ENCODE results near the gene TJAP1.

TJAP1 gene

DNA sequence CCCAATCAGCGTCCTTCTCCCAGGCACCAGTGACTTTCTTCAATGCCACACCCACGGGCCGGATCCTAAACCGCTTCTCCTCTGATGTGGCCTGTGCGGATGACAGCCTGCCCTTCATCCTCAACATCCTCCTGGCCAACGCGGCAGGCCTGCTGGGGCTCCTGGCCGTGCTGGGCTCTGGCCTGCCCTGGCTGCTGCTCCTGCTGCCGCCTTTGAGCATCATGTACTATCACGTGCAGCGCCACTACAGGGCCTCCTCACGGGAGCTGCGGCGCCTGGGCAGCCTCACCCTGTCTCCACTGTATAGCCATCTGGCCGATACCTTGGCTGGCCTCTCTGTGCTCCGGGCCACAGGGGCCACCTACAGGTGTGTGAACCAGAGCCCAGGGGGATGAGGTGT, 31.8 kb upstream of the TJAP1 start:
- DNase-seq (ENCODE audit: low read depth): no peak
- TF ChIP-seq CTCF (conservative IDR thresholded peaks at IDR 0.05; ENCODE audit: low read depth, low read length): no peak
- no peak overlapping the region for H3K4me3 ChIP-seq (ENCODE audit: low read length)

GRCh38 chr6:43447604-43448003, 29.8 kb upstream of the TJAP1 start:
- no peak overlapping the region for H3K4me3 ChIP-seq (ENCODE audit: low read length)
- no peak for DNase-seq (ENCODE audit: low read depth)
- TF ChIP-seq CTCF (conservative IDR thresholded peaks at IDR 0.05; ENCODE audit: low read depth, low read length): no peak

- TF ChIP-seq CTCF (conservative IDR thresholded peaks at IDR 0.05; ENCODE audit: low read depth, low read length): no peak
- no peak for DNase-seq (ENCODE audit: low read depth)
- no peak overlapping the region for H3K4me3 ChIP-seq (ENCODE audit: low read length)
These were observed 28.5 kb upstream of the TJAP1 start for GRCh38 chr6:43448916-43449315.

GRCh38 chr6:43450699-43451131, 26.7 kb upstream of the TJAP1 start:
- no peak for DNase-seq (ENCODE audit: low read depth)
- no peak for TF ChIP-seq CTCF (conservative IDR thresholded peaks at IDR 0.05; ENCODE audit: low read depth, low read length)
- H3K4me3 ChIP-seq (ENCODE audit: low read length): no peak overlapping the region

- no peak for TF ChIP-seq CTCF (conservative IDR thresholded peaks at IDR 0.05; ENCODE audit: low read depth, low read length)
- no peak overlapping the region for H3K4me3 ChIP-seq (ENCODE audit: low read length)
- DNase-seq (ENCODE audit: low read depth): no peak
These were observed 26.0 kb upstream of the TJAP1 start for GRCh38 chr6:43451348-43451747.

DNA sequence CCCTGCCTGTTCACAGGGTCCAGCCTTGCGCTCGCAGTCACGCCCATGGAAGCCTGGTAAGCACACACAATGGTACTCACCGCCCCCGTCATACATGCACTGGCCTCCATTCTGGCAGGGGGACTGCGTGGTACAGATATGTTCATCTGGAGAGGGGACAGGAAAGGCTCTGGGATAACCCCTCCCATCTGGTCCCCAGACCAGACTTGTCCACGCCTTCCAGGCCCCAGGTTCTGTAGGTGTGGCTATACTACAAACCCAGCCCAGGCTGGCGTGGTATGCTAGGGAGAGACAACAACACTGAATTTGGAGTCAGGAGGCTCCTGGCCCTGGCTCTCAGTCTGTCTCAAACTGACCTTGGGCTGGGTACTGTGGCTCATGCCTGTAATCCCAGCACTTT, 25.4 kb upstream of the TJAP1 start:
- no peak for TF ChIP-seq CTCF (conservative IDR thresholded peaks at IDR 0.05; ENCODE audit: low read depth, low read length)
- no peak overlapping the region for H3K4me3 ChIP-seq (ENCODE audit: low read length)
- DNase-seq (ENCODE audit: low read depth): no peak

GRCh38 chr6:43452896-43453295, 24.5 kb upstream of the TJAP1 start:
- DNase-seq (ENCODE audit: low read depth): no peak
- H3K4me3 ChIP-seq (ENCODE audit: low read length): no peak overlapping the region
- TF ChIP-seq CTCF (conservative IDR thresholded peaks at IDR 0.05; ENCODE audit: low read depth, low read length): no peak

All from retinal pigment epithelial cell (primary cell).